ENCODE results near the gene GLB1L. TPM values are rescaled to one million over a fixed set of nuclear protein-coding genes. Genes with fewer than 3 reads are reported as not detected.

GLB1L gene
- total RNA-seq, 1 experiment from 2014 or later = 6.1 TPM

DNA sequence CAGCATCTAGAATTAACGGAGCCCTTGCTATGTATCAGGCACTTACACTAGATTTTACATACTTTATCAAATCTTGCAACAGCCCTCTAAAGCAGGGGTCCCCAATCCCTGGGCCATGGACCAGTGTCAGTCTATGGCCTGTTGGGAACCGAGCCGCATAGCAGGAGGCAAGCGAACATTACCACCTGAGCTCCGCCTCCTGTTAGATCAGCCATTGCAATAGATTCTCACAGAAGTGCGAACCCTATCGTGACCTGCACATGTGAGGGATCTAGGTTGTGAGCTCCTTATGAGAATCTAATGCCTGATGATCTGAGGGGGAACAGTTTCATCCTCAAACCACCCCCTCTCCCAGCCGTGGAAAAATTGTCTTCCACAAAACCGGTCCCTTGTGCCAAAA lies 47.4 kb upstream of the GLB1L start:
- TF ChIP-seq, protein P1, sequence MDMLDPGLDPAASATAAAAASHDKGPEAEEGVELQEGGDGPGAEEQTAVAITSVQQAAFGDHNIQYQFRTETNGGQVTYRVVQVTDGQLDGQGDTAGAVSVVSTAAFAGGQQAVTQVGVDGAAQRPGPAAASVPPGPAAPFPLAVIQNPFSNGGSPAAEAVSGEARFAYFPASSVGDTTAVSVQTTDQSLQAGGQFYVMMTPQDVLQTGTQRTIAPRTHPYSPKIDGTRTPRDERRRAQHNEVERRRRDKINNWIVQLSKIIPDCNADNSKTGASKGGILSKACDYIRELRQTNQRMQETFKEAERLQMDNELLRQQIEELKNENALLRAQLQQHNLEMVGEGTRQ (CRISPR knock-in tag; IDR thresholded peaks at IDR 0.05) = no peak
- TF ChIP-seq, protein P2, sequence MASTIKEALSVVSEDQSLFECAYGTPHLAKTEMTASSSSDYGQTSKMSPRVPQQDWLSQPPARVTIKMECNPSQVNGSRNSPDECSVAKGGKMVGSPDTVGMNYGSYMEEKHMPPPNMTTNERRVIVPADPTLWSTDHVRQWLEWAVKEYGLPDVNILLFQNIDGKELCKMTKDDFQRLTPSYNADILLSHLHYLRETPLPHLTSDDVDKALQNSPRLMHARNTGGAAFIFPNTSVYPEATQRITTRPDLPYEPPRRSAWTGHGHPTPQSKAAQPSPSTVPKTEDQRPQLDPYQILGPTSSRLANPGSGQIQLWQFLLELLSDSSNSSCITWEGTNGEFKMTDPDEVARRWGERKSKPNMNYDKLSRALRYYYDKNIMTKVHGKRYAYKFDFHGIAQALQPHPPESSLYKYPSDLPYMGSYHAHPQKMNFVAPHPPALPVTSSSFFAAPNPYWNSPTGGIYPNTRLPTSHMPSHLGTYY (CRISPR knock-in tag; IDR thresholded peaks at IDR 0.05) = no peak
- no peak for TF ChIP-seq FOXJ3 (CRISPR knock-in tag; IDR thresholded peaks at IDR 0.05; ENCODE audit: borderline replicate concordance)
- no peak for TF ChIP-seq TEAD4 (CRISPR knock-in tag; IDR thresholded peaks at IDR 0.05)
- TF ChIP-seq ZNF138 (CRISPR knock-in tag; conservative IDR thresholded peaks at IDR 0.05) = no peak
- no peak for TF ChIP-seq ELF4 (CRISPR knock-in tag; IDR thresholded peaks at IDR 0.05; ENCODE audit: low read depth)
- TF ChIP-seq, protein P3, sequence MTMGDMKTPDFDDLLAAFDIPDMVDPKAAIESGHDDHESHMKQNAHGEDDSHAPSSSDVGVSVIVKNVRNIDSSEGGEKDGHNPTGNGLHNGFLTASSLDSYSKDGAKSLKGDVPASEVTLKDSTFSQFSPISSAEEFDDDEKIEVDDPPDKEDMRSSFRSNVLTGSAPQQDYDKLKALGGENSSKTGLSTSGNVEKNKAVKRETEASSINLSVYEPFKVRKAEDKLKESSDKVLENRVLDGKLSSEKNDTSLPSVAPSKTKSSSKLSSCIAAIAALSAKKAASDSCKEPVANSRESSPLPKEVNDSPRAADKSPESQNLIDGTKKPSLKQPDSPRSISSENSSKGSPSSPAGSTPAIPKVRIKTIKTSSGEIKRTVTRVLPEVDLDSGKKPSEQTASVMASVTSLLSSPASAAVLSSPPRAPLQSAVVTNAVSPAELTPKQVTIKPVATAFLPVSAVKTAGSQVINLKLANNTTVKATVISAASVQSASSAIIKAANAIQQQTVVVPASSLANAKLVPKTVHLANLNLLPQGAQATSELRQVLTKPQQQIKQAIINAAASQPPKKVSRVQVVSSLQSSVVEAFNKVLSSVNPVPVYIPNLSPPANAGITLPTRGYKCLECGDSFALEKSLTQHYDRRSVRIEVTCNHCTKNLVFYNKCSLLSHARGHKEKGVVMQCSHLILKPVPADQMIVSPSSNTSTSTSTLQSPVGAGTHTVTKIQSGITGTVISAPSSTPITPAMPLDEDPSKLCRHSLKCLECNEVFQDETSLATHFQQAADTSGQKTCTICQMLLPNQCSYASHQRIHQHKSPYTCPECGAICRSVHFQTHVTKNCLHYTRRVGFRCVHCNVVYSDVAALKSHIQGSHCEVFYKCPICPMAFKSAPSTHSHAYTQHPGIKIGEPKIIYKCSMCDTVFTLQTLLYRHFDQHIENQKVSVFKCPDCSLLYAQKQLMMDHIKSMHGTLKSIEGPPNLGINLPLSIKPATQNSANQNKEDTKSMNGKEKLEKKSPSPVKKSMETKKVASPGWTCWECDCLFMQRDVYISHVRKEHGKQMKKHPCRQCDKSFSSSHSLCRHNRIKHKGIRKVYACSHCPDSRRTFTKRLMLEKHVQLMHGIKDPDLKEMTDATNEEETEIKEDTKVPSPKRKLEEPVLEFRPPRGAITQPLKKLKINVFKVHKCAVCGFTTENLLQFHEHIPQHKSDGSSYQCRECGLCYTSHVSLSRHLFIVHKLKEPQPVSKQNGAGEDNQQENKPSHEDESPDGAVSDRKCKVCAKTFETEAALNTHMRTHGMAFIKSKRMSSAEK (CRISPR knock-in tag; IDR thresholded peaks at IDR 0.05; ENCODE audit: borderline replicate concordance) = no peak
- no peak for TF ChIP-seq ZNF423 (CRISPR knock-in tag; IDR thresholded peaks at IDR 0.05)
- TF ChIP-seq CREB1 (CRISPR knock-in tag; IDR thresholded peaks at IDR 0.05) = no peak
- no peak for TF ChIP-seq ZNF219 (CRISPR knock-in tag; IDR thresholded peaks at IDR 0.05; ENCODE audit: borderline replicate concordance)
- CTCF ChIA-PET = interaction anchor here (5.7 kb wide), 1 partner anchor 13 kb away, joined by 158 read pairs; the partner anchor contains the start of gene DNAJB2
- peaks cover 49% of the 10 kb centered on the region for H3K27me3 Mint-ChIP-seq (ENCODE audit: low read depth)
- no peak overlapping the region for H3K27ac Mint-ChIP-seq
- H3K36me3 Mint-ChIP-seq = no peaks in the 10 kb centered on the region
- POLR2A ChIA-PET = no interaction called here
- H3K4me1 Mint-ChIP-seq = peaks cover 15% of the 10 kb centered on the region
- ATAC-seq = no peak
- DNase-seq (ENCODE audit: low spot score) = no peak
- H3K4me3 Mint-ChIP-seq = no peak overlapping the region
- peaks cover 5% of the 10 kb centered on the region; the same call in 1 of the 2 replicates for H3K9me3 Mint-ChIP-seq

DNA sequence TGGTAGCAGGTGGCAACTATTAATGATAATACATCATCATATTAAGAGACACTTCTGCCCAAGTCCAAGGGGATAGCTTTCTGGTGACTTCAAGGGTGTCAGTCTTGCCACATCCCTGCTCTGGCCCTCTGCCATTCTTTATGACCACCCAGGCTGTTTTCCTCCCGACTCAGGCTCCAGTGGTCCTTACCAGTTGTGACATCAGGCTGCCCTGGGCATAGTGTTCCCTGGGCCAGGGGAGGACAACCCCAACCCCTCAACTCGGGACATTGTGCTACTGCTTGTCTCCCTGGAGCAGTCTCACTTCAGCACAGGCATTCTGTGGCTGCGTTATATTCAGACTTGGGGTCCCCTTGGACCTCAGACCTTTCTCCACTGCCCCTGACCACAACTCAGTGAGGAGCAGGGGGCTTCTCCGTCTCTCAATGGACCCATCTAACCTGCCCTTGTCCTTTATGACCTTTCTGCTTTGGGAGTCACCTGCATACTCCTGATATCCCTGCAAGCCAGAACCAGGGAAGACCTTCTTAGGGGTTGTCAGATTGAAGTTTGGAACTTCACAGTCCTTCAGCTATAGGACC lies 46.8 kb upstream of the GLB1L start:
- DNase-seq (ENCODE audit: low spot score) = no peak
- no peak overlapping the region for H3K27ac Mint-ChIP-seq
- H3K9me3 Mint-ChIP-seq = peaks cover 5% of the 10 kb centered on the region; the same call in 1 of the 2 replicates
- ChIA-PET CTCF (interaction anchor here (5.7 kb wide), 1 partner anchor 13 kb away, joined by 158 read pairs; the partner anchor contains the start of gene DNAJB2), POLR2A (no interaction called here)
- no peak for ATAC-seq
- peaks cover 43% of the 10 kb centered on the region for H3K27me3 Mint-ChIP-seq (ENCODE audit: low read depth)
- no peak overlapping the region for H3K4me3 Mint-ChIP-seq
- H3K4me1 Mint-ChIP-seq = peaks cover 15% of the 10 kb centered on the region
- H3K36me3 Mint-ChIP-seq = no peaks in the 10 kb centered on the region
- no peak for TF ChIP-seq ZNF671 (CRISPR knock-in tag; IDR thresholded peaks at IDR 0.05)
- no peak for TF ChIP-seq PRRX2 (CRISPR knock-in tag; IDR thresholded peaks at IDR 0.05)
- TF ChIP-seq, protein P4, sequence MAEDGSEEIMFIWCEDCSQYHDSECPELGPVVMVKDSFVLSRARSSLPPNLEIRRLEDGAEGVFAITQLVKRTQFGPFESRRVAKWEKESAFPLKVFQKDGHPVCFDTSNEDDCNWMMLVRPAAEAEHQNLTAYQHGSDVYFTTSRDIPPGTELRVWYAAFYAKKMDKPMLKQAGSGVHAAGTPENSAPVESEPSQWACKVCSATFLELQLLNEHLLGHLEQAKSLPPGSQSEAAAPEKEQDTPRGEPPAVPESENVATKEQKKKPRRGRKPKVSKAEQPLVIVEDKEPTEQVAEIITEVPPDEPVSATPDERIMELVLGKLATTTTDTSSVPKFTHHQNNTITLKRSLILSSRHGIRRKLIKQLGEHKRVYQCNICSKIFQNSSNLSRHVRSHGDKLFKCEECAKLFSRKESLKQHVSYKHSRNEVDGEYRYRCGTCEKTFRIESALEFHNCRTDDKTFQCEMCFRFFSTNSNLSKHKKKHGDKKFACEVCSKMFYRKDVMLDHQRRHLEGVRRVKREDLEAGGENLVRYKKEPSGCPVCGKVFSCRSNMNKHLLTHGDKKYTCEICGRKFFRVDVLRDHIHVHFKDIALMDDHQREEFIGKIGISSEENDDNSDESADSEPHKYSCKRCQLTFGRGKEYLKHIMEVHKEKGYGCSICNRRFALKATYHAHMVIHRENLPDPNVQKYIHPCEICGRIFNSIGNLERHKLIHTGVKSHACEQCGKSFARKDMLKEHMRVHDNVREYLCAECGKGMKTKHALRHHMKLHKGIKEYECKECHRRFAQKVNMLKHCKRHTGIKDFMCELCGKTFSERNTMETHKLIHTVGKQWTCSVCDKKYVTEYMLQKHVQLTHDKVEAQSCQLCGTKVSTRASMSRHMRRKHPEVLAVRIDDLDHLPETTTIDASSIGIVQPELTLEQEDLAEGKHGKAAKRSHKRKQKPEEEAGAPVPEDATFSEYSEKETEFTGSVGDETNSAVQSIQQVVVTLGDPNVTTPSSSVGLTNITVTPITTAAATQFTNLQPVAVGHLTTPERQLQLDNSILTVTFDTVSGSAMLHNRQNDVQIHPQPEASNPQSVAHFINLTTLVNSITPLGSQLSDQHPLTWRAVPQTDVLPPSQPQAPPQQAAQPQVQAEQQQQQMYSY (CRISPR knock-in tag; IDR thresholded peaks at IDR 0.05) = no peak
- no peak for TF ChIP-seq RORB (CRISPR knock-in tag; IDR thresholded peaks at IDR 0.05)
- TF ChIP-seq SOX15 (CRISPR knock-in tag; IDR thresholded peaks at IDR 0.05) = no peak
- TF ChIP-seq JUN (CRISPR knock-in tag; IDR thresholded peaks at IDR 0.05) = no peak

Measured in WTC11 (cell line).